ENCODE data around the gene ADGRL4.

Gene ADGRL4

GRCh38 chr1:79042117-79042516 is 35.6 kb upstream of the ADGRL4 start:
- Histone ChIP-seq H3K4me2 (ENCODE audit: low read depth, low read length, poor library complexity, severe bottlenecking) (no peak overlapping the region), H3K27ac (ENCODE audit: low read depth, low read length) (no peak overlapping the region)

GRCh38 chr1:79041666-79042065 is 35.1 kb upstream of the ADGRL4 start:
- Histone ChIP-seq H4K20me1 (ENCODE audit: low read depth, low read length) (no peaks in the 10 kb centered on the region), H3K27ac (ENCODE audit: low read depth, low read length) (no peak overlapping the region), H3K4me3 (ENCODE audit: insufficient read depth, low read length, poor library complexity, severe bottlenecking) (no peak overlapping the region), H3K9me2 (replicated peaks; ENCODE audit: insufficient read depth, low read length) (no peaks in the 10 kb centered on the region), H3K4me2 (ENCODE audit: low read depth, low read length, poor library complexity, severe bottlenecking) (no peak overlapping the region), H3K9ac (ENCODE audit: low read length) (no peak overlapping the region), H3K79me2 (ENCODE audit: insufficient read depth, low read length) (no peaks in the 10 kb centered on the region), H3K9me3 (ENCODE audit: insufficient read depth, low read length) (peaks cover 12% of the 10 kb centered on the region; the same call in 1 of the 2 replicates), H3K36me3 (ENCODE audit: low read length) (no peaks in the 10 kb centered on the region), H2AFZ (ENCODE audit: low read depth, low read length, severe bottlenecking) (no peak overlapping the region), H3K27me3 (ENCODE audit: low read length) (no peaks in the 10 kb centered on the region), H3F3A (ENCODE audit: insufficient read depth) (no peaks in the 10 kb centered on the region)
- TF ChIP-seq EZH2phosphoT487 (conservative IDR thresholded peaks at IDR 0.05; ENCODE audit: low read length) (no peak), CTCF (IDR thresholded peaks at IDR 0.05; ENCODE audit: insufficient read depth, low read length, poor library complexity, severe bottlenecking) (no peak)

More at GRCh38 chr1:79042117-79042516, 35.6 kb upstream of the ADGRL4 start:
- H3K79me2 ChIP-seq (ENCODE audit: insufficient read depth, low read length) = no peaks in the 10 kb centered on the region
- no peaks in the 10 kb centered on the region for H3K36me3 ChIP-seq (ENCODE audit: low read length)
- H3K9ac ChIP-seq (ENCODE audit: low read length) = no peak overlapping the region
- H3K4me3 ChIP-seq (ENCODE audit: insufficient read depth, low read length, poor library complexity, severe bottlenecking) = no peak overlapping the region
- no peaks in the 10 kb centered on the region for H3K9me2 ChIP-seq (replicated peaks; ENCODE audit: insufficient read depth, low read length)
- H4K20me1 ChIP-seq (ENCODE audit: low read depth, low read length) = no peaks in the 10 kb centered on the region
- H2AFZ ChIP-seq (ENCODE audit: low read depth, low read length, severe bottlenecking) = no peak overlapping the region
- H3F3A ChIP-seq (ENCODE audit: insufficient read depth) = no peaks in the 10 kb centered on the region
- no peaks in the 10 kb centered on the region for H3K27me3 ChIP-seq (ENCODE audit: low read length)
- H3K9me3 ChIP-seq (ENCODE audit: insufficient read depth, low read length) = peaks cover 8% of the 10 kb centered on the region; the same call in 1 of the 2 replicates
- TF ChIP-seq EZH2phosphoT487 (conservative IDR thresholded peaks at IDR 0.05; ENCODE audit: low read length) (no peak), CTCF (IDR thresholded peaks at IDR 0.05; ENCODE audit: insufficient read depth, low read length, poor library complexity, severe bottlenecking) (no peak)

- H3K4me3 ChIP-seq (ENCODE audit: insufficient read depth, low read length, poor library complexity, severe bottlenecking) = no peak overlapping the region
- no peak overlapping the region for H3K27ac ChIP-seq (ENCODE audit: low read depth, low read length)
- no peaks in the 10 kb centered on the region for H3K36me3 ChIP-seq (ENCODE audit: low read length)
- H3K9me3 ChIP-seq (ENCODE audit: insufficient read depth, low read length) = peaks cover 12% of the 10 kb centered on the region; the same call in 1 of the 2 replicates
- H3K27me3 ChIP-seq (ENCODE audit: low read length) = no peaks in the 10 kb centered on the region
- H4K20me1 ChIP-seq (ENCODE audit: low read depth, low read length) = no peaks in the 10 kb centered on the region
- no peaks in the 10 kb centered on the region for H3K79me2 ChIP-seq (ENCODE audit: insufficient read depth, low read length)
- H2AFZ ChIP-seq (ENCODE audit: low read depth, low read length, severe bottlenecking) = no peak overlapping the region
- no peaks in the 10 kb centered on the region for H3K9me2 ChIP-seq (replicated peaks; ENCODE audit: insufficient read depth, low read length)
- no peak overlapping the region for H3K4me2 ChIP-seq (ENCODE audit: low read depth, low read length, poor library complexity, severe bottlenecking)
- TF ChIP-seq CTCF (IDR thresholded peaks at IDR 0.05; ENCODE audit: insufficient read depth, low read length, poor library complexity, severe bottlenecking) (no peak), EZH2phosphoT487 (conservative IDR thresholded peaks at IDR 0.05; ENCODE audit: low read length) (no peak)
- H3F3A ChIP-seq (ENCODE audit: insufficient read depth) = no peaks in the 10 kb centered on the region
- no peak overlapping the region for H3K9ac ChIP-seq (ENCODE audit: low read length)
Observed at GRCh38 chr1:79040424-79041082, 34.0 kb upstream of the ADGRL4 start.
